SK-N-MC (cell line): Measurements from ENCODE around the gene RANBP2.

ENCODE experiments used
- FOXP2 ChIP-seq: optimal IDR thresholded peaks from 2 replicates; pipeline ENCODE3; 2011; ENCODE audit warnings: mild to moderate bottlenecking, moderate library complexity; ENCODE audit not compliant: insufficient read depth; ENCODE audit errors: extremely low read length, control extremely low read depth
- POLR2AphosphoS5 ChIP-seq: IDR thresholded peaks from 2 replicates; pipeline ENCODE4 v1.6.1; 2012; ENCODE audit warnings: mild to moderate bottlenecking, low read depth, low read length, borderline replicate concordance

DNA sequence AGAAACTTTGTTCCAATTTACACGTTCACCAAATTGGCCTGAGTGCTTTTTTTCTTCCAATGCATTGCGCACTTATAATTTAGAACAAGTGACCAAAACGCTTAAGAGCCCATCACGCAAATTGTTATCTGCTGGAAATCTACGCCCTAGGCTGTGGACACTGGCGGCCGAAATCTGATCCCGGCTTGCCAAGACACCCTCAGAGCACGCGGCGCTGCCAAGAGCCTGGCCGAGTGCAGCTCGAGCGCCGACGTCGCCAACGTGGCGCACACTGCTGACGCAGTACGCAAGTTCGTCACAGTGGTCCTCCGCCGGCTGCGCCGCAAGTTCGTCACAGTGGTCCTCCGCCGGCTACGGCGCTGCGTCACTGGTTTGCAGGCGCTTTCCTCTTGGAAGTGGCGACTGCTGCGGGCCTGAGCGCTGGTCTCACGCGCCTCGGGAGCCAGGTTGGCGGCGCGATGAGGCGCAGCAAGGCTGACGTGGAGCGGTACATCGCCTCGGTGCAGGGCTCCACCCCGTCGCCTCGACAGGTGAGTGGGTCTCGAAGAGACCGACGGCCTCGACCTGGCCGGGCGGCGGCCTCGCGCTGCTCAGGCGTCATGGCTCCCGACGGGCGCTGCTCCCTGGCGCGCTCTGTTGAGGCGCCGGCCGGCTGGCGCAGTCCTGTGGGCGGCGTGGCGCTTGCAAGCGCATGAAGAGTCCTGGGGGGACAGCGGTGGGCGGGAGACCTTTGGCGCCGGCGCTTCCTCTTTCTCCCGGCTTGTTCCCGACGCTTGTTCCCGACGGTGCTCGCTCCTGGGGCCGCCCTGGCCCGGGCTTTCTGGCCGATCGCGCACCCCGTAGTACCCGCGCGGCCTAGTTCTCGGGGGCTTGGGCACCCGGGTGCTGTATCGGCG lies at the start of gene RANBP2:
- peak; percentile 99 for TF ChIP-seq POLR2AphosphoS5
- TF ChIP-seq FOXP2, result no peak
